K562 (cell line): Measurements from ENCODE around the gene RRBP1. TPM values are rescaled to one million over a fixed set of nuclear protein-coding genes. Genes with fewer than 3 reads are reported as not detected.

Experiments used
- BRF1 ChIP-seq: IDR thresholded peaks from 3 replicates; pipeline ENCODE4 v1.6.1; 2011; ENCODE audit warnings: borderline replicate concordance, mild to moderate bottlenecking; ENCODE audit not compliant: insufficient read length; ENCODE audit errors: extremely low read depth
- CBFB ChIP-seq: sonication (generic); formaldehyde crosslinking; IDR thresholded peaks from 2 replicates; pipeline ENCODE4 v1.4.0; 2020; ENCODE audit warnings: mild to moderate bottlenecking, missing genetic modification reagents
- DNMT1 ChIP-seq: fragments of 450-650 bp; IDR thresholded peaks from 2 replicates; pipeline ENCODE4 v1.6.1; 2016; ENCODE audit warnings: antibody characterized with exemption, mild to moderate bottlenecking
- E2F4 ChIP-seq: sonication (generic); formaldehyde crosslinking; IDR thresholded peaks from 2 replicates; pipeline ENCODE4 v1.8.0; 2022; ENCODE audit warnings: mild to moderate bottlenecking, low read depth, missing genetic modification reagents
- EP400 ChIP-seq: fragments of 450-650 bp; IDR thresholded peaks from 2 replicates; pipeline ENCODE4 v1.6.1; 2017; ENCODE audit warnings: antibody characterized with exemption, mild to moderate bottlenecking, moderate library complexity
- GATAD2B ChIP-seq: fragments of 450-650 bp; IDR thresholded peaks from 2 replicates; pipeline ENCODE4 v1.6.1; 2017; ENCODE audit warnings: mild to moderate bottlenecking, borderline replicate concordance
- GMEB1 ChIP-seq: fragments of 250-450 bp; sonication (Bioruptor Pico); IDR thresholded peaks from 2 replicates; pipeline ENCODE4 v1.4.0; 2020; ENCODE audit warnings: mild to moderate bottlenecking
- HMG20A ChIP-seq: fragments of 450-650 bp; formaldehyde crosslinking; conservative IDR thresholded peaks from 2 replicates; pipeline ENCODE4 v1.4.0; 2020; ENCODE audit warnings: mild to moderate bottlenecking, mixed read lengths
- ILF3 ChIP-seq: fragments of 450-650 bp; IDR thresholded peaks from 2 replicates; pipeline ENCODE4 v1.6.1; 2018; ENCODE audit warnings: antibody characterized with exemption, mild to moderate bottlenecking, moderate library complexity, borderline replicate concordance
- KAT7 ChIP-seq: sonication (generic); formaldehyde crosslinking; IDR thresholded peaks from 2 replicates; pipeline ENCODE4 v1.8.0; 2022; ENCODE audit warnings: missing genetic modification reagents, mild to moderate bottlenecking, borderline replicate concordance
- PHB2 ChIP-seq: fragments of 450-650 bp; IDR thresholded peaks from 2 replicates; pipeline ENCODE4 v1.6.1; 2017; ENCODE audit warnings: low read depth
- POLR2A ChIP-seq: fragments of 450-650 bp; conservative IDR thresholded peaks from 2 replicates; pipeline ENCODE4 v1.6.1; 2016
- PRDM10 ChIP-seq: fragments of 450-650 bp; IDR thresholded peaks from 2 replicates; pipeline ENCODE4 v1.6.1; 2018; ENCODE audit not compliant: partially characterized antibody
- RAD21 ChIP-seq, 2 experiments: fragments of 250-450 bp in 1 of 2; fragments of 450-650 bp in 1 of 2; sonication (Bioruptor Pico) in 1 of 2; formaldehyde crosslinking in 1 of 2; IDR thresholded peaks in 1 of 2; conservative IDR thresholded peaks in 1 of 2; 2 replicates each; pipeline versions ENCODE4 v1.4.0 to v1.8.0; 2020 to 2022; ENCODE audit warnings: mild to moderate bottlenecking in 2 of 2, moderate library complexity in 1 of 2
- SAP30 ChIP-seq: fragments of 200-600 bp; sonication (generic); IDR thresholded peaks from 2 replicates; pipeline ENCODE4 v1.6.1; 2012; ENCODE audit warnings: borderline replicate concordance, low read depth, mild to moderate bottlenecking, moderate library complexity, low read length, control low read depth, inconsistent platforms; ENCODE audit not compliant: insufficient read depth, poor library complexity, severe bottlenecking
- SMARCA5 ChIP-seq: fragments of 450-650 bp; IDR thresholded peaks from 2 replicates; pipeline ENCODE4 v1.6.1; 2016
- SUPT5H ChIP-seq: fragments of 450-650 bp; IDR thresholded peaks from 2 replicates; pipeline ENCODE4 v1.6.1; 2016
- TAF15 ChIP-seq: fragments of 200-400 bp; formaldehyde crosslinking; IDR thresholded peaks from 2 replicates; pipeline ENCODE4 v1.6.1; 2017; ENCODE audit warnings: mild to moderate bottlenecking, low read depth, low read length, moderate library complexity
- TBP ChIP-seq: optimal IDR thresholded peaks from 2 replicates; pipeline ENCODE3; 2011; ENCODE audit warnings: low read depth, low read length, improper control_type of control experiment
- ZBTB5 ChIP-seq: fragments of 450-650 bp; IDR thresholded peaks from 2 replicates; pipeline ENCODE4 v1.6.1; 2017; ENCODE audit warnings: antibody characterized with exemption
- polyA plus RNA-seq, 8 experiments: library from polyadenylated mRNA; depleted of rRNA in 4 of 8; stranded (reverse) in 5 of 8; unstranded in 3 of 8; fragments of >200 nt; fragmentation: Nextera tagmentation in 2 of 8; fragmentation: Illumina TruSeq in 1 of 8; extraction: Ambion mirVana in 2 of 8; extraction: Trizol in 1 of 8; gene quantifications; 2 replicates each; pipeline versions ENCODE4 v1.2.1 to v1.2.3, GENCODE V29; 2011 to 2014; ENCODE audit warnings: inconsistent platforms in 1 of 8, missing spikeins in 1 of 8
- total RNA-seq, 7 experiments: library from RNA; depleted of rRNA in 6 of 7; stranded (reverse); fragments of >200 nt in 6 of 7; fragmentation: Illumina TruSeq in 2 of 7; extraction: Trizol in 2 of 7; gene quantifications; 2 replicates each; pipeline versions ENCODE4 v1.2.1 to v1.2.3, GENCODE V29; 2011 to 2021; ENCODE audit warnings: low replicate concordance in 1 of 7

RRBP1 gene
- total and polyA plus RNA-seq, 9 of the 15 experiments (the other 6 are each of a cell fraction or from before 2014, with no cell fraction given) = 0.84 to 32.0 (median 17.6) TPM

- peak; percentile 49 for TF ChIP-seq EP400
- no peak for TF ChIP-seq HMG20A (CRISPR knock-in tag)
- TF ChIP-seq BRF1 = no peak
- no peak for TF ChIP-seq TAF15
- TF ChIP-seq SUPT5H = peak; percentile 71
- peak in 1 of 2 experiments; percentile 18; a peak in 2 of 4 replicates for TF ChIP-seq RAD21 (CRISPR knock-in tag; conservative IDR thresholded peaks at IDR 0.05 in 1 of 2, IDR thresholded peaks at IDR 0.05 in 1 of 2)
- TF ChIP-seq DNMT1 = no peak
- no peak for TF ChIP-seq ZBTB5
- TF ChIP-seq SAP30 = peak; percentile 65
- TF ChIP-seq GMEB1 (CRISPR knock-in tag) = no peak
- TF ChIP-seq SMARCA5 = no peak
- no peak for TF ChIP-seq ILF3
- TF ChIP-seq CBFB (CRISPR knock-in tag) = no peak
- no peak for TF ChIP-seq KAT7 (CRISPR knock-in tag)
- TF ChIP-seq TBP = peak; percentile 74
- no peak for TF ChIP-seq PHB2
- no peak for TF ChIP-seq E2F4 (CRISPR knock-in tag)
- 0 out of 2 replicates have a peak, but pooled peaks have one; percentile 30 for TF ChIP-seq GATAD2B
- TF ChIP-seq PRDM10 = peak; percentile 33
- TF ChIP-seq POLR2A = peak; percentile 72
Observed at GRCh38 chr20:17682103-17682888, at the start of gene RRBP1 (continued).
